ENCODE results near the gene DAPK2.
A peak's percentile ranks its signal among the peaks of the same experiment; 100 is the strongest.

The DAPK2 gene

DNA sequence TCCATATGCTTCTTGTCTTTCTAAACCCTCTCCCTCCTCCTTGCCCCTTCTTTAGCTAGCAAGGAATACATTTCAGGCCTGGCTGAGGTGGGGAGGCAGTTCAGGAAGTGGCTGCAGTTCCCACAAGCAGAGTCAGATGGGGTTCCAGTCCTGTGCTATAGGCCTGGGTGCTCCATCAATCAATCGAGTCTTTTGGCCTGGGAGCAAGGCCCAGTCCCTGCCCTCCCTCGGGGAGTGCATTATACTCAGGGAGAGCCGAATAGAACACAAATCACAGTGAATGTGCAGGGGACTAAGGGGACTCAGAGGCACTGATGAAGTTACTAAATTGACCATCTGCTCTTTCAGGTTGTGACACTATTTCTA is 154.5 kb downstream of the DAPK2 start:
- H3K4me3 ChIP-seq (replicated peaks; ENCODE audit: low read depth, low read length), result no peak overlapping the region
- TF ChIP-seq, protein P1, sequence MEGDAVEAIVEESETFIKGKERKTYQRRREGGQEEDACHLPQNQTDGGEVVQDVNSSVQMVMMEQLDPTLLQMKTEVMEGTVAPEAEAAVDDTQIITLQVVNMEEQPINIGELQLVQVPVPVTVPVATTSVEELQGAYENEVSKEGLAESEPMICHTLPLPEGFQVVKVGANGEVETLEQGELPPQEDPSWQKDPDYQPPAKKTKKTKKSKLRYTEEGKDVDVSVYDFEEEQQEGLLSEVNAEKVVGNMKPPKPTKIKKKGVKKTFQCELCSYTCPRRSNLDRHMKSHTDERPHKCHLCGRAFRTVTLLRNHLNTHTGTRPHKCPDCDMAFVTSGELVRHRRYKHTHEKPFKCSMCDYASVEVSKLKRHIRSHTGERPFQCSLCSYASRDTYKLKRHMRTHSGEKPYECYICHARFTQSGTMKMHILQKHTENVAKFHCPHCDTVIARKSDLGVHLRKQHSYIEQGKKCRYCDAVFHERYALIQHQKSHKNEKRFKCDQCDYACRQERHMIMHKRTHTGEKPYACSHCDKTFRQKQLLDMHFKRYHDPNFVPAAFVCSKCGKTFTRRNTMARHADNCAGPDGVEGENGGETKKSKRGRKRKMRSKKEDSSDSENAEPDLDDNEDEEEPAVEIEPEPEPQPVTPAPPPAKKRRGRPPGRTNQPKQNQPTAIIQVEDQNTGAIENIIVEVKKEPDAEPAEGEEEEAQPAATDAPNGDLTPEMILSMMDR (IDR thresholded peaks at IDR 0.05; ENCODE audit: low read length, missing control alignments), result no peak
- no peak for DNase-seq (ENCODE audit: low read depth)

DNA sequence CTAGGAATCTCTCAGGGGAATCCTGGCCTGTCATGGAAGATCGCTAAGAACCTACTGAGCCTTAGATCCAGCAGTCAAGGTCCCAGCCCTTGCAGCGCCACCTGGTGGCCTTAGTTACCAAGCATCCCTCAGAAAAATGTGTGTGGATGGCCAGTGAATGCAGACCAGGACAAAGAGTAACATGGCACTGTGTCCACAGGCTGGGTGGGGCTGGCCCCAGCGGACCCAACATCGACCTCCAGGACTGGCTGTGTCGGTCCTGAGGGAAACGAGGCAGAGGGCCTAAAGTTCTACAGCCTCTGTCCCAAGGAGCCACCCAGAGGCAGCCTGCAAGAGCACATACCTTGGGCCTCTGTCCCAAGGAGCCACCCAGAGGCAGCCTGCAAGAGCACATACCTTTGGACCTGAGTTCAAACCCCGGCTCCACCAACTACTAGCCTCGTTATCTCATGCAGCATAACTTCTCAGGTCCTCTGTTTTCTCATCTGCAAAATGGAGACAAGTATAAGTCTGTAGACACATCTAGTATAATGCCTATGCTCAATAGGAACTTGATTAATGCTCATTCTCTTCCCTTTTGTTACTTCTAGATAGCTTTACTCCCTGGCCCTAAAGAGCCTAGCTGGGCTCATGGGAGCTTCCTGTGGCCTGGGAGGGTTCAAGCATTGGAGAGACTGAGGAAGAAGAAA is 155.1 kb downstream of the DAPK2 start:
- peak; percentile 85 for DNase-seq (ENCODE audit: low read depth)
- TF ChIP-seq, protein P1 (IDR thresholded peaks at IDR 0.05; ENCODE audit: low read length, missing control alignments), result peak; percentile 89
- H3K4me3 ChIP-seq (replicated peaks; ENCODE audit: low read depth, low read length), result no peak overlapping the region

DNA sequence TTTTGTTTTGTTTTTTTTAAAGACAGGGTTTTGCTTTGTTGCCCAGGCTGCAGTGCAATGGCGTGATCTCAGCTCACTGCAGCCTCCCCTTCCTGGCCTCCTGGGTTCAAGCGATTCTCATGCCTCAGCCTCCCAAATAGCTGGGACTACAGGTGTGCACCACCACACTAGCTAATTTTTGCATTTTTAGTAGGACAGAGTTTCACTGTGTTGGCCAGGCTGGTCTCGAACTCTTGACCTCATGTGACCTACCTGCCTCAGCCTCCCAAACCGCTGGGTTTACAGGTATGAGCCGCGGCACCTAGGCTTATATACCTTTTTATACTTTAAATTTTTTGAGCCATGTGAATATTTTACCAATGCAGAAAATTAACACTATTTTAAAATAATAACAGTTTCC is 155.7 kb downstream of the DAPK2 start:
- TF ChIP-seq, protein P1 (IDR thresholded peaks at IDR 0.05; ENCODE audit: low read length, missing control alignments), result no peak
- DNase-seq (ENCODE audit: low read depth), result no peak

DNA sequence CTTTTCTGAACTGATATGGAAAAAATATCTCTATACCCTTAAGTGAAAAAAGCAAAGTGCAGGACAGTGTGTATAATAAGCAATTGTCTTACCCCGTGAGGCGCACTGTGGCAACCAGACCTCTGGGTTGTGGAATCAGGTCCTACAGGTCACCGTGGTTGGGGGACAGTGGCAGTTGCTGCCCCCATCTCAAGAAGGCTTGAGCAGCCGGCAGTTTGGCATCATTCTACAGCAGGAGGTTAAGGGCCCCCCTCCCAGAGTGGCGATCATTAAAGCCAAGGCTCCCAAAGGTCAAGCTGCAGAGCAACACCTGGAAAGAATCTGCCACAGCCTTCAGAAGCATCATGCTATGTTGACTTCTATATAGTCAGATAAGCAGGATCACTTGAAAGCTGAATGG is 156.5 kb downstream of the DAPK2 start:
- no peak overlapping the region for H3K4me3 ChIP-seq (replicated peaks; ENCODE audit: low read depth, low read length)
- no peak for DNase-seq (ENCODE audit: low read depth)
- TF ChIP-seq, protein P1 (IDR thresholded peaks at IDR 0.05; ENCODE audit: low read length, missing control alignments), result no peak

More for the DNA sequence above, 155.7 kb downstream of the DAPK2 start:
- H3K4me3 ChIP-seq (replicated peaks; ENCODE audit: low read depth, low read length), result no peak overlapping the region

DNA sequence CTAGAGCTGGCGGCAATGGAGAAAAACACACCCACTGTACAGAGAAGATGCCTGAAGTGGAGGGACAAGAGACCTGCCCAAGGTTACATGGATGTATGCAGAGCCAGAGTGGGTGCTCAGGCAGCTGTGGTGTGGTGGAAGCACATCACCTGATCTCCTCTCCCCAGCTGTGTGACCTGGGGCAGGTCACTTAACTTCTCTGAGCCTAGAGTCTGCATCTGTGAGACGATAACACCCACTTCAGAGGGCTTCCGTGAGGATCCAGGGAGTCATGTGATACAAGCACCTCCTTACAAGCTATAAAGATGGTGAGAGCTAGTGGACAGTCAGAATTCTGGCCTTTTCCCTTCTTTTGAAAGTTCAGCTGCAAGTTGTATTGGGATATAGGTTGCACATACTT is 157.5 kb downstream of the DAPK2 start:
- TF ChIP-seq, protein P1 (IDR thresholded peaks at IDR 0.05; ENCODE audit: low read length, missing control alignments), result no peak
- H3K4me3 ChIP-seq (replicated peaks; ENCODE audit: low read depth, low read length), result no peak overlapping the region
- DNase-seq (ENCODE audit: low read depth), result no peak

DNA sequence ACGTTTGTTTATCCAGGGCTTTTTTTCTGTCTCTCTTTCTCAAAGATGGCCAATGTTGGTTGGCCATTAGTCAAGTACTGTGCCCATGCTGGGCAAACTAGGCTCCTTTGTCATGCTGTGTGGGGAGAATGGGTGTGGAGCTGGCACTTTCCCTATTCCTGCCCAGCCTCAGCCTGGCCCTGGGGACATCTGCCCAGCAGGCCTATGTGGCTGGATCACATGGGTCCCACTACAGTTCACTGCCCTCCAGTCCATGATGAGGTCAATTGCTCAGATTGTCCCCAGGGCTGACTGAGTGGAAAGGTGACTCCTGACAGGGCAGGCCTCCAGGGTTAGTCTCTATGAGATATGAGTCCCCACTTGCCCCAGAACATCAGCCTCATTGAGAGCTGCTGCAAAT is 158.1 kb downstream of the DAPK2 start:
- DNase-seq (ENCODE audit: low read depth), result no peak
- TF ChIP-seq, protein P1 (IDR thresholded peaks at IDR 0.05; ENCODE audit: low read length, missing control alignments), result no peak

DNA sequence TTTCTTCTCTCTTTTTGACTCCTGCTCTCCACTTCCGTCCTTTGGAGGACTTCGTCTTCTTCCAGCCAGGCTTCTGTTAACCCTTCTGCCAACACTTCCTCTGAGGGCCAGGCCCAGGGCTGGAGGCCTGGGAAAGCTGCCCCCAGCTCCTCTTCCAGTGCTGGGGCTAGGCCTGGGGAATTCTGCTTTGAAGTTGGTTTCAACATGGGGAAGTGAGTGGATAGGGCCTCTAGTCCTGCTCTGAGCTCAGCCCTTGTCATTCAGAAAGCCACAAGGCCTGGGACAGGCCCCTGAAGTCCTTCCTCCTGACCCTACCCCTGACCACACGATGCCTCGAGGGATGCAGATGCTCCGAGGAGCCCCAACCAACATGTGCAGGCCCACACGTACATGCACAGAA is 158.7 kb downstream of the DAPK2 start:
- no peak for DNase-seq (ENCODE audit: low read depth)
- TF ChIP-seq, protein P1 (IDR thresholded peaks at IDR 0.05; ENCODE audit: low read length, missing control alignments), result no peak
- no peak overlapping the region for H3K4me3 ChIP-seq (replicated peaks; ENCODE audit: low read depth, low read length)

More for the DNA sequence above, 158.1 kb downstream of the DAPK2 start:
- H3K4me3 ChIP-seq (replicated peaks; ENCODE audit: low read depth, low read length), result no peak overlapping the region
